Peyer's patch (tissue), 4 donors: ENCODE data around the gene STAG3. TPM values are rescaled to one million over a fixed set of nuclear protein-coding genes. Genes with fewer than 3 reads are reported as not detected.
A peak's percentile ranks its signal among the peaks of the same experiment; 100 is the strongest.

ENCODE experiments used
- DNase-seq, 3 donors: peaks; one replicate each; pipeline ENCODE4 v3.0.0-alpha.2; 2017 to 2019
- H3K27ac ChIP-seq, 4 donors: fragments of 200-600 bp; sonication (generic); one replicate each; pipeline ENCODE4 v1.5.1; 2016 to 2019
- H3K27me3 ChIP-seq, 2 donors: fragments of 200-600 bp; sonication (generic); one replicate each; pipeline ENCODE4 v1.5.1; 2019
- H3K36me3 ChIP-seq, 3 donors: fragments of 200-600 bp; sonication (generic); one replicate each; pipeline ENCODE4 v1.5.1; 2016 to 2019
- H3K4me1 ChIP-seq, 4 donors: fragments of 200-600 bp; sonication (generic); one replicate each; pipeline ENCODE4 v1.5.1; 2016 to 2019
- H3K4me3 ChIP-seq, 4 donors: fragments of 200-600 bp; sonication (generic); 1 replicate in 3 of 4; 2 replicates in 1 of 4; pipeline ENCODE4 v1.5.1; 2016 to 2019; ENCODE audit warnings: mild to moderate bottlenecking in 1 of 4
- H3K9me3 ChIP-seq, 4 donors: fragments of 200-600 bp; sonication (generic); one replicate each; pipeline ENCODE4 v1.5.1; 2016 to 2019; ENCODE audit warnings: mild to moderate bottlenecking in 1 of 4
- CTCF ChIP-seq, 6 experiments: fragments of 450-650 bp in 4 of 6; fragments of 200-600 bp in 2 of 6; sonication (generic) in 1 of 6; IDR thresholded peaks; one replicate each; pipeline ENCODE4 v1.5.1; 2017 to 2019; ENCODE audit warnings: antibody characterized with exemption in 6 of 6, mild to moderate bottlenecking in 3 of 6, moderate library complexity in 1 of 6
- POLR2A ChIP-seq, 2 donors: fragments of 450-650 bp; IDR thresholded peaks; one replicate each; pipeline ENCODE4 v1.5.1; 2017; ENCODE audit warnings: antibody characterized with exemption in 2 of 2, mild to moderate bottlenecking in 2 of 2, moderate library complexity in 2 of 2
- total RNA-seq, 4 donors: library from RNA; depleted of rRNA; stranded (reverse); fragments of >200 nt; gene quantifications; one replicate each; pipeline ENCODE4 v1.1.0, GENCODE V29; 2016

Gene STAG3
- total RNA-seq, 4 donors from 2014 or later = 2.1 to 62.7 (median 3.5) TPM; not detected in 1

DNA sequence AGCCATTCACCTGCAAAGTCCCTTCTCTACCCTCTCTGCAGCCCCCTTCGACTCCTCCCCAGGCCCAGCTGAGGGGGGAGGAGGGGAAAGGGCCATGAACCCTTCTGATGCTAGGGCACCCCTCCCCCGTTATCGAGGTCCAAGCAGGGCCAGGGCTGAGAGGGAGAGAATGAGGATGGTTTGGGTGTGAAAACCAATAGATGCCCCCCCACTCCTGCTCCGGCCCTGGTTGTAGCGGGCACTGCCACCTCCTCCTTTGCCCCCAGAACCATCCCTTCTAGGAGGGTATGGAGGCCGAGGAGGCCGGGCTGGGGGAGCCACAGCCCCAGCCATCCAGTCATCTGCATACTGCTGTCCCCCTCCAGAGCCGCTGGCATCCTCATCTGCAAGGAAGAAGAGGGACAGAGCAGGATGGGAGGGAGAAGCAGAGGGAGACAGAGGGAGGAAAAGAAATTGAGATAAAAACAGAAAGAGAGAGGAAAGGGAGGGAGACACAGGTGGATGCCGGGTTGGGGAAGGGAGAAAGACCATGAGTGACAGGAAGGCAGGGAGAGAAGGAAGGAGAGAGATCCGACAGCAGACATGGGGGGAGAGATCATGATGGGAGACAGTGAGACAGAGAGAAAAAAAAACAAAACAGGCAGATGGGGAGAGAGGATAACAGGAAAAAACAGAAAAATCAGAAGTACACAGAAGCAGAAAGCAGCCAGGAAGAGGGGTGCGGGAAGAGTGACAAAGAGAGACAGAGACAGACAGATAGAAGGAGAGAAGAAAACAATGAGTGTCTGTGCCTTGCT, 7.4 kb upstream of the STAG3 start:
- no peak for TF ChIP-seq CTCF (IDR thresholded peaks at IDR 0.05)
- no peak for TF ChIP-seq POLR2A (IDR thresholded peaks at IDR 0.05)
- DNase-seq = peak in 1 of 3 donors; percentile 35
- no peak overlapping the region for H3K4me3 ChIP-seq
- no peaks in the 10 kb centered on the region for H3K36me3 ChIP-seq
- peaks cover 0 to 33% (median 22%) of the 10 kb centered on the region in 4 donors for H3K4me1 ChIP-seq
- no peaks in the 10 kb centered on the region for H3K9me3 ChIP-seq
- H3K27ac ChIP-seq = no peak overlapping the region
- no peaks in the 10 kb centered on the region for H3K27me3 ChIP-seq

DNA sequence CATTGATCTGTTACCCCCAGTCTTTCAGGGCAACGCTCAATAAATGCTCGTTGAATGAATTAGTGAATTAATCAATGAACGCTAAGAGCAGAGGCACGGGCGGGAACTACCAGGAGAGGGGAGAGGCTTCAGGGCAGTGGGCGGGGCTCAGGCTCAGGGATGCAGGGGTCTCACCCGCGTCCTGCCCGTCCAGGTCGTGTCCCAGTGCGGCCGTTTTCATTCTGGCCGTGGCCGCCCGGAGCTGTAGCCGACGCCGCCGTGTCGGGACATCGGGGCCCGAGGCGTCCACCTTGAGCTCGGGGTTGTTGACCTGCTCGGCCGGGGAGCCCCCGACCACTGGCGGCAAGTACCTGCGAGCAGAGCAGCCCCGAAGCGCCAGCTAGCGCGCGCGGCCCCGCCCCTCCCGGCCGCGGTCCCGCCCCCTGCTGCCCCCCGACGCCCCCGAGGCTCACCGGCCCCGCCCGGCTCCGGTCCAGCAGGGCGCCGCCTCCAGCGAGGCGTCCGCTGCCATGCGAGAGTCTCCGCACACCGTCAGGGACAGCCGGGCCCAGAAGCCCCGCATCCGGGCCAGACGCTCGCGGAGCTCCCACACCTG, 6.5 kb upstream of the STAG3 start:
- no peak for TF ChIP-seq POLR2A (IDR thresholded peaks at IDR 0.05)
- no peak for TF ChIP-seq CTCF (IDR thresholded peaks at IDR 0.05)
- Histone ChIP-seq H3K36me3 (no peaks in the 10 kb centered on the region), H3K4me1 (peaks cover 0 to 33% (median 22%) of the 10 kb centered on the region in 4 donors), H3K27ac (peak overlapping the region in 1 of 4 donors; percentile 33), H3K27me3 (no peaks in the 10 kb centered on the region), H3K4me3 (peak overlapping the region; percentile 25 to 59 (median 52)), H3K9me3 (no peaks in the 10 kb centered on the region)
- peak in 1 of 3 donors; percentile 61 for DNase-seq

DNA sequence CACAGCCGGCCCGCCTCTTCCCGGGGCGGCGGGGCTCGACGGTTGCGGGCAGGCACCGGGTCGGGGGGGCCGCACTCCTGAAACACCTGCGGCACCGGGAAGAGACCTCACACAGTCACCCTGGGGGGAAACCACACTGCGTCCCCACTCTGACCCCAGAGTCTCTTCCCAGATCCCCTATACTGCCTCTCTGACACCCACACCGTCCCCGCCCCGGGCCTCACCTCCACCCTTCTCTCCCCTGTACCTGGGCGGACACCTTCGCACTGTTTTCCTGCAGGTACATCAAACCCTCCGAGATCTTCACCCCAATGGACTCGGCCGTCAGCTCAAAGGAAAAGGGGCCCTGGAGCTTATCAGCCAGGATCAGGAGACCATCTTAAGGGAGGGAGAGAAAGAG, 5.9 kb upstream of the STAG3 start:
- H3K36me3 ChIP-seq = no peaks in the 10 kb centered on the region
- H3K4me3 ChIP-seq = peak overlapping the region; percentile 25 to 59 (median 52)
- H3K27me3 ChIP-seq = no peaks in the 10 kb centered on the region
- DNase-seq = no peak
- H3K4me1 ChIP-seq = peaks cover 0 to 34% (median 24%) of the 10 kb centered on the region in 4 donors
- H3K27ac ChIP-seq = peak overlapping the region in 1 of 4 donors; percentile 33
- H3K9me3 ChIP-seq = no peaks in the 10 kb centered on the region
- no peak for TF ChIP-seq CTCF (IDR thresholded peaks at IDR 0.05)
- no peak for TF ChIP-seq POLR2A (IDR thresholded peaks at IDR 0.05)

DNA sequence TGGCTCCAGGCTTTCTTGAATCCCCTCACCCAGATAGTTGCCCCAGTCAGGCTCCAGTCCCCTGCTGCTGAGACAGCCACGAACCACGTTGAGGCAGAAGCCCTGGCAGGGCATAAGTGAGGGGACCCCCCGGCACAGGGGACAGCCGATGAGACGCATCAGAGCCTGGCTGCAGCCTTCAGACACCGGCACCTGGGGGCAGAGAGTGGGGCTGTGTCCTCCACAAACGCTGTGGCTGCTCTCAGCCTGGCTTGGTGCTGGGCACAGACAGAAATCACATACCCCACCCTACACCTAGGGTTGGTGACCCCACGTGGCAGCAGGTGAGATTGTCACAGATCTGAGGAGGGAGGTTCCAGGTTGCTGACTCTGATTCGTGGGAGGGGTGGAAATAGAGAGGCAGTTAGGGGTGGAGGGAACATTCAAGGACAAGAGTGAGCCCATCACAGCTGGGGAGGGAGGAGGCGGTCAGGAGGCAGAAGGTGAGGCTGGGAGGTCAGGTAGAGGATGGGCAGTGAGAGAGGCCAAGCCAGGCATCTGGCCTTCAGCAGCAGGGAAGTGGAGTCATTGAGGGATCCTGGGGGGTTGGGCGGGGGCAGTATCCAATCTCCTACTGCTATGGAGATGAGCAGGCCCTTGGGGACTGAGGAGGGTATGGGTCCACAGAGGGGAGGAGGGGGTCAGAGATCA, 3.8 kb upstream of the STAG3 start:
- no peak for DNase-seq
- TF ChIP-seq CTCF (IDR thresholded peaks at IDR 0.05) (no peak), POLR2A (IDR thresholded peaks at IDR 0.05) (no peak)
- Histone ChIP-seq H3K27ac (no peak overlapping the region), H3K9me3 (no peaks in the 10 kb centered on the region), H3K27me3 (no peaks in the 10 kb centered on the region), H3K4me1 (peaks cover 0 to 27% (median 19%) of the 10 kb centered on the region in 4 donors), H3K36me3 (no peaks in the 10 kb centered on the region), H3K4me3 (no peak overlapping the region)

GRCh38 chr7:100174582-100174981, 3.1 kb upstream of the STAG3 start:
- Histone ChIP-seq H3K36me3 (no peaks in the 10 kb centered on the region), H3K9me3 (no peaks in the 10 kb centered on the region), H3K27me3 (no peaks in the 10 kb centered on the region), H3K4me1 (peaks cover 0 to 27% (median 16%) of the 10 kb centered on the region in 4 donors), H3K27ac (no peak overlapping the region), H3K4me3 (no peak overlapping the region)
- no peak for DNase-seq
- TF ChIP-seq POLR2A (IDR thresholded peaks at IDR 0.05) = no peak
- no peak for TF ChIP-seq CTCF (IDR thresholded peaks at IDR 0.05)
